Tibial nerve (tissue), 4 donors: Measurements from ENCODE around the gene DUSP8. TPM values are rescaled to one million over a fixed set of nuclear protein-coding genes. Genes with fewer than 3 reads are reported as not detected.

ENCODE experiments used
- DNase-seq, 2 donors: peaks; one replicate each; pipeline ENCODE4 v3.0.0-alpha.2; 2019; ENCODE audit warnings: low spot score in 2 of 2
- H3K27ac ChIP-seq, 4 donors: fragments of 200-600 bp; sonication (generic) in 3 of 4; one replicate each; pipeline ENCODE4 v1.5.1; 2017 to 2019; ENCODE audit warnings: mild to moderate bottlenecking in 1 of 4
- H3K27me3 ChIP-seq, 2 donors: fragments of 200-600 bp; sonication (generic) in 1 of 2; one replicate each; pipeline versions ENCODE4 v1.5.1 to v1.6.0; 2017 to 2019
- H3K36me3 ChIP-seq, 3 donors: fragments of 200-600 bp; sonication (generic); one replicate each; pipeline ENCODE4 v1.5.1; 2018 to 2019
- H3K4me1 ChIP-seq, 4 donors: fragments of 200-600 bp; sonication (generic) in 3 of 4; one replicate each; pipeline ENCODE4 v1.5.1; 2017 to 2019
- H3K4me3 ChIP-seq, 4 donors: fragments of 200-600 bp; sonication (generic) in 3 of 4; one replicate each; pipeline ENCODE4 v1.5.1; 2017 to 2019; ENCODE audit warnings: mild to moderate bottlenecking in 1 of 4, moderate library complexity in 1 of 4
- H3K9me3 ChIP-seq, 4 donors: fragments of 200-600 bp; sonication (generic) in 3 of 4; one replicate each; pipeline ENCODE4 v1.5.1; 2017 to 2019
- EP300 ChIP-seq, 2 donors: sonication (generic); formaldehyde crosslinking; IDR thresholded peaks; one replicate each; pipeline ENCODE4 v1.6.1; 2017; ENCODE audit warnings: antibody characterized with exemption in 2 of 2, mild to moderate bottlenecking in 1 of 2
- POLR2A ChIP-seq, 2 donors: fragments of 450-650 bp; IDR thresholded peaks; one replicate each; pipeline ENCODE4 v1.6.1; 2017; ENCODE audit warnings: antibody characterized with exemption in 2 of 2, mild to moderate bottlenecking in 2 of 2, moderate library complexity in 2 of 2
- WGBS, 2 donors: methylation state at CpG; one replicate each; pipeline ENCODE4 v1.1.5; 2018; 5-methylcytosine and 5-hydroxymethylcytosine counted together
- total RNA-seq, 4 donors: library from RNA; depleted of rRNA; stranded (reverse); fragments of >200 nt; gene quantifications; one replicate each; pipeline ENCODE4 v1.1.0, GENCODE V29; 2016
- TF ChIP-seq, protein P1 (sequence below), 5 experiments: fragments of 200-600 bp in 3 of 5; fragments of 450-650 bp in 2 of 5; sonication (generic) in 3 of 5; IDR thresholded peaks; one replicate each; pipeline ENCODE4 v1.5.1; 2016 to 2019; ENCODE audit warnings: antibody characterized with exemption in 5 of 5, mild to moderate bottlenecking in 3 of 5, moderate library complexity in 2 of 5

Gene DUSP8
- total RNA-seq, 4 donors from 2014 or later = 1.9 to 10.8 (median 3.4) TPM

DNA sequence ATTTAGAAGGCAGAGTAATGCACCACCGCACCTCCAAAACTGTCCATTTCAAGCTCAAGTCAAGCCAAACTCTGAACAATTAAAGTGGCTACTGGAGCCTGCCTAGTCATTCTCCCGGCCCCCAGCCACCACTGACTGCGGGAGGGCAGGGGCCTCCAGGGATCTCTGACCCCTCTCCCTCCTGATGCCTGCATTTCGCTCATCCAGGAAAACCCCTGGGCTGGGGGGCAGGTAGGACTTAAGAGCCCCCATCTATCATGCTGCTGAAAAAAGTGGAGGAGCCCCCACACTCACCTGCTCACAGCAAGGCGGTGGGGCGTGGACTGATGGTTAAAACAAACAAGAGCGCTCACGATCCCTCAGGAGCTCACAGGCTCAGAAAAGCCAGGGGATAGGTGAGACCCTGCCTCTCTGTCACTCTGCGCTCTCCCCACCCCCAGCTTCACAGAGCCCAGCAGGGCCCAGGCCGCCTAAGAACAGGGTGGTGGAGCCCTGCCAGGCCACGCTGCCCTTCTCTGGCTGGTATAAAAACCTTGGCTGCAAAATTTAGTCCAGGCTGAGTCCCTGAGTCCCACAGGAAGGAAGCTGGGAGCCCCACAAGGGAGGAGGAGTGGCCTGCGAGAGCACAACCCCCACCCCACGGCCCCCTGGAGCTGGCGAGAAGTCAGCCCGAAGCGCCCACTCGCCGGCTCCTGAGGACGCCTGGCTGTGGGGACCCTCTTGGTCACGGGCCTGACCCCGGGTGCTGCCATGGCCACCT, 64.5 kb downstream of the DUSP8 start:
- 50 to 65% methylated on average over 21 of the region's 21 CpGs for WGBS, 2 donors
- Histone ChIP-seq H3K27me3 (no peaks in the 10 kb centered on the region), H3K4me1 (peaks cover 0 to 89% (median 32%) of the 10 kb centered on the region in 4 donors), H3K27ac (peak overlapping the region; percentile 17 to 64 (median 36)), H3K36me3 (no peaks in the 10 kb centered on the region), H3K9me3 (no peaks in the 10 kb centered on the region), H3K4me3 (no peak overlapping the region)
- DNase-seq = no peak
- TF ChIP-seq, protein P1, sequence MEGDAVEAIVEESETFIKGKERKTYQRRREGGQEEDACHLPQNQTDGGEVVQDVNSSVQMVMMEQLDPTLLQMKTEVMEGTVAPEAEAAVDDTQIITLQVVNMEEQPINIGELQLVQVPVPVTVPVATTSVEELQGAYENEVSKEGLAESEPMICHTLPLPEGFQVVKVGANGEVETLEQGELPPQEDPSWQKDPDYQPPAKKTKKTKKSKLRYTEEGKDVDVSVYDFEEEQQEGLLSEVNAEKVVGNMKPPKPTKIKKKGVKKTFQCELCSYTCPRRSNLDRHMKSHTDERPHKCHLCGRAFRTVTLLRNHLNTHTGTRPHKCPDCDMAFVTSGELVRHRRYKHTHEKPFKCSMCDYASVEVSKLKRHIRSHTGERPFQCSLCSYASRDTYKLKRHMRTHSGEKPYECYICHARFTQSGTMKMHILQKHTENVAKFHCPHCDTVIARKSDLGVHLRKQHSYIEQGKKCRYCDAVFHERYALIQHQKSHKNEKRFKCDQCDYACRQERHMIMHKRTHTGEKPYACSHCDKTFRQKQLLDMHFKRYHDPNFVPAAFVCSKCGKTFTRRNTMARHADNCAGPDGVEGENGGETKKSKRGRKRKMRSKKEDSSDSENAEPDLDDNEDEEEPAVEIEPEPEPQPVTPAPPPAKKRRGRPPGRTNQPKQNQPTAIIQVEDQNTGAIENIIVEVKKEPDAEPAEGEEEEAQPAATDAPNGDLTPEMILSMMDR (IDR thresholded peaks at IDR 0.05) = no peak
- TF ChIP-seq POLR2A (IDR thresholded peaks at IDR 0.05) (no peak), EP300 (IDR thresholded peaks at IDR 0.05) (no peak)

DNA sequence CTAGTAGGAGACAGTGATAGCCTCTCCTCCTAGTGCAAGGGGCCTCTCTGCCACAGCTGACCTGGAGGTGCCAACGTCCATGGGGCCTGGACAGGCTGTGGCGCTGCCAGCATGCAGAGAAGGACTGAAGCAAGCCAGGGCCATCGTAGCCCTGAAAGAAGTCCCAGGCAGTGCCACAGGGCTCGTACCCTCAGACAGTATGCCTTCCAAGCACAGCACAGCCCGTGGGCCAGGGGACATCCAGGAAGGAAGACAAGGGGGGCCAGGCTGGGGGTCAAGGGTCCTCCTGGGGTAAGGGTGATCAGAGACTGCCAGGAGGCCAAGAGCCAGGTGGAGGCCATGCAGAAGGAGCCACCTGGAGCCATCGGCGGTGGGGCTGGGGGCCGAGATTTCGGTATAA, 65.1 kb downstream of the DUSP8 start:
- no peaks in the 10 kb centered on the region for H3K9me3 ChIP-seq

DNA sequence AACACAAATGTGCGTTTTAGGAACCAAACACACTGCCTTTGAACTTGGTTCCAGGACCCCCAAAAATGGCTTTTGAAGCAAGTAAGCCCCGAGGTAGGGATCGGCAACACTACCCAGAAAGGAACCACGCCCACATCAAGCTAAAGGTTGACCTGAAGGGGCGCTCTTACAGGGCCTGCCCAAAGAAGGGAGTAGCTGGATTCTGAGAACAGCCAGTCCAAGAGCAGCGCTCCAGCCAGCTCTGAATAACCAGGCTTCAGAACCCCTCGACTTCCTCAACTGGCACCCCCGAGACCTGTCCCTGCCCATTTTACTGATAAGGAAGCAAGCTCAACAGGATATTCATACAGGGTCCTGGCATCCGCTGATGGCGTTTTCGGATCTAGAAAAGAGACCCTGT, 66.6 kb downstream of the DUSP8 start:
- peaks cover 0 to 78% (median 35%) of the 10 kb centered on the region in 4 donors for H3K4me1 ChIP-seq
- no peak overlapping the region for H3K4me3 ChIP-seq
- H3K27ac ChIP-seq = no peak overlapping the region
- H3K36me3 ChIP-seq = peaks cover 0 to 6% (median 0%) of the 10 kb centered on the region in 3 donors
- WGBS, 2 donors = 80 to 83% methylated on average over 11 of the region's 11 CpGs
- TF ChIP-seq EP300 (IDR thresholded peaks at IDR 0.05) = no peak
- TF ChIP-seq POLR2A (IDR thresholded peaks at IDR 0.05) = no peak
- TF ChIP-seq, protein P1 (IDR thresholded peaks at IDR 0.05) = no peak
- no peaks in the 10 kb centered on the region for H3K27me3 ChIP-seq
- H3K9me3 ChIP-seq = no peaks in the 10 kb centered on the region
- no peak for DNase-seq

More for the DNA sequence above, 65.1 kb downstream of the DUSP8 start:
- H3K4me1 ChIP-seq = peaks cover 0 to 88% (median 35%) of the 10 kb centered on the region in 4 donors
- no peaks in the 10 kb centered on the region for H3K27me3 ChIP-seq
- WGBS, 2 donors = 77 to 86% methylated on average over 8 to 9 of the region's 9 CpGs
- DNase-seq = no peak
- H3K4me3 ChIP-seq = no peak overlapping the region
- no peaks in the 10 kb centered on the region for H3K36me3 ChIP-seq
- H3K27ac ChIP-seq = peak overlapping the region in 2 of 4 donors; percentile 50 to 64
- TF ChIP-seq POLR2A (IDR thresholded peaks at IDR 0.05) (no peak), EP300 (IDR thresholded peaks at IDR 0.05) (no peak)
- TF ChIP-seq, protein P1 (IDR thresholded peaks at IDR 0.05) = no peak

- Histone ChIP-seq H3K4me1 (peaks cover 0 to 74% (median 35%) of the 10 kb centered on the region in 4 donors), H3K9me3 (no peaks in the 10 kb centered on the region), H3K27ac (peak overlapping the region in 1 of 4 donors; percentile 75), H3K27me3 (no peaks in the 10 kb centered on the region), H3K4me3 (no peak overlapping the region), H3K36me3 (peaks cover 0 to 13% (median 0%) of the 10 kb centered on the region in 3 donors)
- no peak for TF ChIP-seq POLR2A (IDR thresholded peaks at IDR 0.05)
- 83 to 88% methylated on average over 24 to 28 of the region's 28 CpGs for WGBS, 2 donors
- no peak for DNase-seq
These were observed 67.3 kb downstream of the DUSP8 start for GRCh38 chr11:1504581-1505290.

GRCh38 chr11:1504138-1504537, 67.9 kb downstream of the DUSP8 start:
- H3K4me1 ChIP-seq = peaks cover 0 to 68% (median 35%) of the 10 kb centered on the region in 4 donors
- no peaks in the 10 kb centered on the region for H3K9me3 ChIP-seq
- H3K27me3 ChIP-seq = no peaks in the 10 kb centered on the region
- H3K27ac ChIP-seq = peak overlapping the region in 2 of 4 donors; percentile 37 to 75
- peaks cover 0 to 18% (median 0%) of the 10 kb centered on the region in 3 donors for H3K36me3 ChIP-seq
- no peak for DNase-seq
- H3K4me3 ChIP-seq = no peak overlapping the region
- TF ChIP-seq EP300 (IDR thresholded peaks at IDR 0.05) = no peak
- no peak for TF ChIP-seq POLR2A (IDR thresholded peaks at IDR 0.05)
- TF ChIP-seq, protein P1 (IDR thresholded peaks at IDR 0.05) = no peak
- 64 to 81% methylated on average over 9 of the region's 9 CpGs for WGBS, 2 donors

Other genes starting within 250 kb of the DUSP8 start
- gene BRSK2, start 182.3 kb downstream of the DUSP8 start, total RNA-seq = 1 to 10 TPM; 2.4 to 7.8 (median 4.6) TPM
- gene MOB2, start 85.5 kb downstream of the DUSP8 start, total RNA-seq = 10 to 100 TPM; 42.3 to 55.1 (median 46.9) TPM
- not detected for gene KRTAP5-1, start 13.0 kb upstream of the DUSP8 start, total RNA-seq
- not detected for gene KRTAP5-2, start 26.0 kb upstream of the DUSP8 start, total RNA-seq
- not detected for gene KRTAP5-3, start 36.2 kb upstream of the DUSP8 start, total RNA-seq
- gene KRTAP5-4, start 49.9 kb upstream of the DUSP8 start, total RNA-seq = not detected
- not detected for gene KRTAP5-5, start 57.5 kb upstream of the DUSP8 start, total RNA-seq
- gene KRTAP5-6, start 124.9 kb upstream of the DUSP8 start, total RNA-seq = not detected
- 10 to 100 TPM in 2 of 4 donors, 1 to 10 TPM in 2; 5.9 to 54.9 (median 13.8) TPM for gene IFITM10, start 178.3 kb upstream of the DUSP8 start, total RNA-seq
- 100 to 1,000 TPM; 385 to 583 (median 429) TPM for gene CTSD, start 191.7 kb upstream of the DUSP8 start, total RNA-seq